ENCODE results near the gene FAM222A. TPM values are rescaled to one million over a fixed set of nuclear protein-coding genes. Genes with fewer than 3 reads are reported as not detected.

Gene FAM222A
- total RNA-seq, 2 experiments from 2014 or later: 0.20 to 0.38 TPM

- DNase-seq: no peak
These were observed 11.9 kb downstream of the FAM222A start for GRCh38 chr12:109725321-109726105.

GRCh38 chr12:109726106-109726497 is 12.5 kb downstream of the FAM222A start:
- CTCF ChIA-PET: interaction anchor here (0.6 kb wide), 1 partner anchor 520 kb away, joined by 4 read pairs; no protein-coding TSS in a partner anchor
- Mint-ChIP-seq H3K36me3 (ENCODE audit: low read depth) (no peaks in the 10 kb centered on the region), H3K9me3 (no peaks in the 10 kb centered on the region), H3K4me3 (no peak overlapping the region), H3K27me3 (ENCODE audit: low read depth) (no peaks in the 10 kb centered on the region), H3K4me1 (ENCODE audit: low read depth) (no peaks in the 10 kb centered on the region), H3K27ac (no peak overlapping the region)
- DNase-seq: no peak
- intact Hi-C loops (cut with micrococcal nuclease): no loop called here

More at GRCh38 chr12:109725321-109726105, 11.9 kb downstream of the FAM222A start:
- intact Hi-C loops (cut with micrococcal nuclease): no loop called here
- no peak overlapping the region for H3K27ac Mint-ChIP-seq
- H3K4me3 Mint-ChIP-seq: no peak overlapping the region
- H3K4me1 Mint-ChIP-seq (ENCODE audit: low read depth): no peaks in the 10 kb centered on the region
- CTCF ChIA-PET: interaction anchor here (0.6 kb wide), 1 partner anchor 520 kb away, joined by 4 read pairs; no protein-coding TSS in a partner anchor
- no peaks in the 10 kb centered on the region for H3K36me3 Mint-ChIP-seq (ENCODE audit: low read depth)
- no peaks in the 10 kb centered on the region for H3K9me3 Mint-ChIP-seq
- no peaks in the 10 kb centered on the region for H3K27me3 Mint-ChIP-seq (ENCODE audit: low read depth)

DNA sequence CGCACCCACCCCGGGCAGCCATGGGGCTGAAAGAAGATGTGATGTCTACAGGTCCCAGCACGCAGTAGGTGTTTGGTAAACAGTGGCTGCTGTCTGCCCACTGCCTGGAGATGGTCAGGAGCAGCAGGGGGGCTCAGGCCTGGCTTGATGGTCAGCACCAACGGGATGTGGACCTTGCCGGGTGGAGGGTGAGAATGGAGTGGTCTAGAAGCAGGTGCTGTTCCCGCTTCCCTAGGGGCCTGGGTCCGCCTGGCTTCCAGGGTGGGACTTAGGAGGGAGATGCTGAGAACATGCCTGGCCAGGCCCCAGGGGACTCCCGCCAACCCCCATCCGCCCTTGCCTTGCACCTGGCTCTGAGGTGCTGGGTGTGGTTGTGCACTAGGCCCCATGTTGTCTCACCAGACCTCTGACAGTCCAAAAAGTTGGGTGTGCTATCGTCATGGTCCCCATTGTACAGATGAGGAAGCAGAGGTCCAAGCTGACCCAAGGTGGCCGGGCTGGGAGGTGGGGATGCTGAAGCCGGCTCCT is 12.9 kb downstream of the FAM222A start:
- no peak overlapping the region for H3K4me3 Mint-ChIP-seq

DNA sequence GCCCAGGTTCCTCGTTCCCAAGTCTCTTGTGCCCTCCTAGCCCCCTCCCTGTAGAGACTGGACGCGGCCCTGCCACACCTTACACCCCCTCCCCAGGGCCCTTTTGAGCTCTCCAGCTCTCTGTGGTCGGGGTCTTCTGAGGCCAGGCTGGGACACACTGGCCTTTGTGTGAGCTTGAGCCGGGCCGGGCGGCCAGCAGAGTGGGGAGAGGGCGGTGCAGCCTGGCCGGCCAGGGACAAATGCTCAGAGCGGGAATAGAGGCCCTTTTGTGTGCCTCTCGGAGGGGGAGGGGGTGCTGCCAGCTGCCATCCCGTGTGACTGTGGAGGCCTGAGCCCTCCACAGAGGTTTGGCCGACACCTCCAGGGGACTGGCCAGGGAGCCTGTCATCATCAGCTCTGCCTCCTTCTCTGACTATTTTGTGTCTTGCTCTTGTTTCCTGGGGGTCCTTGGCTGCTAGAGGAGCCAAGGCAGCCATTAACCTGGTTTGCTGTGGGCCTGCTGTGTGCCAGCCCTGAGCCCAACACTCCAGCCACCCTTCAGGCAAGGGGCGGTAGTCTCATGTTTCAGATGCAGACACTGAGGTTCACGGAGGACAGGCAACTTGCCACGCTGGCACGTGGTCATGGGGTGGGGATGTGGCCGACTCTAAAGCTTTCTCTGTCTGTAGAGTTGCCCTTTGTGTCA is 13.6 kb downstream of the FAM222A start:
- H3K4me3 Mint-ChIP-seq: no peak overlapping the region
- H3K9me3 Mint-ChIP-seq: no peaks in the 10 kb centered on the region
- H3K4me1 Mint-ChIP-seq (ENCODE audit: low read depth): no peaks in the 10 kb centered on the region
- no peak overlapping the region for H3K27ac Mint-ChIP-seq
- CTCF ChIA-PET: no interaction called here
- DNase-seq: no peak
- no peaks in the 10 kb centered on the region for H3K27me3 Mint-ChIP-seq (ENCODE audit: low read depth)
- intact Hi-C loops (cut with micrococcal nuclease): no loop called here
- H3K36me3 Mint-ChIP-seq (ENCODE audit: low read depth): no peaks in the 10 kb centered on the region

More for the DNA sequence above, 12.9 kb downstream of the FAM222A start:
- Mint-ChIP-seq H3K36me3 (ENCODE audit: low read depth) (no peaks in the 10 kb centered on the region), H3K9me3 (no peaks in the 10 kb centered on the region), H3K27me3 (ENCODE audit: low read depth) (no peaks in the 10 kb centered on the region), H3K4me1 (ENCODE audit: low read depth) (no peaks in the 10 kb centered on the region), H3K27ac (no peak overlapping the region)
- intact Hi-C loops (cut with micrococcal nuclease): no loop called here
- CTCF ChIA-PET: interaction anchor here (0.6 kb wide), 1 partner anchor 519 kb away, joined by 4 read pairs; no protein-coding TSS in a partner anchor
- no peak for DNase-seq

- Mint-ChIP-seq H3K27me3 (ENCODE audit: low read depth) (peaks cover 5% of the 10 kb centered on the region), H3K4me1 (ENCODE audit: low read depth) (no peaks in the 10 kb centered on the region), H3K9me3 (no peaks in the 10 kb centered on the region), H3K36me3 (ENCODE audit: low read depth) (no peaks in the 10 kb centered on the region), H3K27ac (no peak overlapping the region), H3K4me3 (no peak overlapping the region)
- intact Hi-C loops (cut with micrococcal nuclease): no loop called here
- CTCF ChIA-PET: no interaction called here
- no peak for DNase-seq
These were observed 14.4 kb downstream of the FAM222A start for GRCh38 chr12:109727746-109728726.

DNA sequence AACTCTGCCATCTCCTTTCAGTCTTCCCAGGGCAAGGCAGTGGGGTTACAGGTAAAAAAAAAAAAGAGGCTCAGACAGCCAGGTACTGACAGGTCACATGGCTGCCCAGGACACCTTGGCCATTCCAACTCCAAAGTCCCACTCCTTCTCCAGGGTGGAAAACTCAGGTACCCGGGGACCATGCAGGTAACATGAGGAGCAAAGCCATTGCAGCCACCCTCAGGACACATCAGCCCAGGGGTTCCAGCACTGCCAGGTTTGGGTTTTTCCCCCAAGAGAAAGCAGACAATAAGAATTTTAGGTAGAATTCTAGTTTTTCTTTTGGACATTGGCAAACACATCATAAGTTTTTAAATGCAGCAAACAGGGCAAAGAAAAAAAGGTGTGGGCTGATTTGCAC is 15.3 kb downstream of the FAM222A start:
- Mint-ChIP-seq H3K27ac (no peak overlapping the region), H3K9me3 (no peaks in the 10 kb centered on the region), H3K36me3 (ENCODE audit: low read depth) (no peaks in the 10 kb centered on the region), H3K4me3 (no peak overlapping the region), H3K27me3 (ENCODE audit: low read depth) (peaks cover 5% of the 10 kb centered on the region), H3K4me1 (ENCODE audit: low read depth) (no peaks in the 10 kb centered on the region)
- no peak for DNase-seq
- intact Hi-C loops (cut with micrococcal nuclease): no loop called here
- CTCF ChIA-PET: no interaction called here

DNA sequence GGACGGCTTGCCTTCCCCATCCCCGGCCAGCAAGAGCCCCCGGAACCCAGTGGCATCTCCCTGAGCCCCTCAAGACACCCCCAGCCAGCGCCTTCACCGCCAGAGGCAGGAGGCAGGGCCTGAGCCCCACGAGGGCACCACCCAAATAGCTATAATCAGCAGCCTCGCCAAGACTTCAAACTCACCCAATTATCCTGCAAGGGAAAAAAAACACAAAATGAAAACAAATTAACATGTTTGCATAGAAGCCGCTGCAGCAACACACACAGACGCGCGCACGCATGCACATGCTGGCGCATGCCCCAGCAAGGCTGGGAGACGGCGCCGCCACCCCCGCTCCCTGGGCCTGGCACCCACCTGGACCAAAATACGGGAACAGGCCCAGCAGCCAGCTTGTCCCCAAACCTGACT is 15.8 kb downstream of the FAM222A start:
- H3K27ac Mint-ChIP-seq: no peak overlapping the region
- H3K36me3 Mint-ChIP-seq (ENCODE audit: low read depth): no peaks in the 10 kb centered on the region
- H3K9me3 Mint-ChIP-seq: no peaks in the 10 kb centered on the region
- DNase-seq: no peak
- CTCF ChIA-PET: no interaction called here
- no peaks in the 10 kb centered on the region for H3K4me1 Mint-ChIP-seq (ENCODE audit: low read depth)
- H3K27me3 Mint-ChIP-seq (ENCODE audit: low read depth): peaks cover 8% of the 10 kb centered on the region
- intact Hi-C loops (cut with micrococcal nuclease): no loop called here
- H3K4me3 Mint-ChIP-seq: no peak overlapping the region

GRCh38 chr12:109729801-109730200 is 16.2 kb downstream of the FAM222A start:
- CTCF ChIA-PET: no interaction called here
- no peak for DNase-seq

GRCh38 chr12:109730306-109731145 is 16.9 kb downstream of the FAM222A start:
- Mint-ChIP-seq H3K36me3 (ENCODE audit: low read depth) (no peaks in the 10 kb centered on the region), H3K4me3 (no peak overlapping the region), H3K4me1 (ENCODE audit: low read depth) (no peaks in the 10 kb centered on the region), H3K27me3 (ENCODE audit: low read depth) (peaks cover 17% of the 10 kb centered on the region), H3K27ac (no peak overlapping the region), H3K9me3 (no peaks in the 10 kb centered on the region)
- CTCF ChIA-PET: no interaction called here
- DNase-seq: no peak
- intact Hi-C loops (cut with micrococcal nuclease): no loop called here

More at GRCh38 chr12:109729801-109730200, 16.2 kb downstream of the FAM222A start:
- H3K27me3 Mint-ChIP-seq (ENCODE audit: low read depth): peaks cover 11% of the 10 kb centered on the region
- H3K4me3 Mint-ChIP-seq: no peak overlapping the region
- H3K27ac Mint-ChIP-seq: no peak overlapping the region
- no peaks in the 10 kb centered on the region for H3K9me3 Mint-ChIP-seq
- no peaks in the 10 kb centered on the region for H3K4me1 Mint-ChIP-seq (ENCODE audit: low read depth)
- intact Hi-C loops (cut with micrococcal nuclease): no loop called here
- no peaks in the 10 kb centered on the region for H3K36me3 Mint-ChIP-seq (ENCODE audit: low read depth)

DNA sequence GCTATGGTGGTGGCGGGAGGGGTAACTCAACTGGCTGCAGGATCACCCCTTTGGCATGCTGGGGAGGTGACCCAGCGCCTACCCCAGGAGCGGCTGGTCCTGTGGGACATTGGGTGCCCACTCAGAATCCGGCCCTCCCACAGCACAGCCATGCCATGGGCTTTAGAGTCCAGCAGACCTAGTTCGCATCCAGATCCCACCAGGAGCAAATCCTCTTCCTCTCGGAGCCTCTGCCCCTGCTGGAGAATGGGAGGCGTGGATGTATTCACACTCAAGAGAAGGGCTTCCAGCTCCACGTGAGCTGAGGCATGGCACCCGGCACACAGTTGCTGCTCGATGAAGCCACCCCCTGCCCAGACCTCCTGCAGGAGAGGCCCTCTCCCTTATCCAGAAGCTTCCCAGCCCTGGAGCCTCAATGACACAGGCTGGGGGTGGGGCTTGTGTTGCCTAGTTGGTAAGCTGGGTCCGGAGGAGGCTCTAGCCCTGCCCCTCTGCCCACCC is 17.7 kb downstream of the FAM222A start:
- intact Hi-C loops (cut with micrococcal nuclease): no loop called here
- Mint-ChIP-seq H3K36me3 (ENCODE audit: low read depth) (no peaks in the 10 kb centered on the region), H3K27me3 (ENCODE audit: low read depth) (peaks cover 19% of the 10 kb centered on the region), H3K9me3 (no peaks in the 10 kb centered on the region), H3K4me1 (ENCODE audit: low read depth) (no peaks in the 10 kb centered on the region), H3K4me3 (no peak overlapping the region), H3K27ac (no peak overlapping the region)
- CTCF ChIA-PET: no interaction called here
- no peak for DNase-seq

- CTCF ChIA-PET: no interaction called here
- H3K36me3 Mint-ChIP-seq (ENCODE audit: low read depth): no peaks in the 10 kb centered on the region
- intact Hi-C loops (cut with micrococcal nuclease): no loop called here
These were observed 18.2 kb downstream of the FAM222A start for GRCh38 chr12:109731806-109732205.

More at GRCh38 chr12:109731806-109732205, 18.2 kb downstream of the FAM222A start:
- DNase-seq: no peak
- Mint-ChIP-seq H3K4me1 (ENCODE audit: low read depth) (no peaks in the 10 kb centered on the region), H3K27me3 (ENCODE audit: low read depth) (peaks cover 22% of the 10 kb centered on the region), H3K4me3 (no peak overlapping the region), H3K27ac (no peak overlapping the region), H3K9me3 (no peaks in the 10 kb centered on the region)
